Measurements from ENCODE around the gene NXNL2.

The NXNL2 gene

DNA sequence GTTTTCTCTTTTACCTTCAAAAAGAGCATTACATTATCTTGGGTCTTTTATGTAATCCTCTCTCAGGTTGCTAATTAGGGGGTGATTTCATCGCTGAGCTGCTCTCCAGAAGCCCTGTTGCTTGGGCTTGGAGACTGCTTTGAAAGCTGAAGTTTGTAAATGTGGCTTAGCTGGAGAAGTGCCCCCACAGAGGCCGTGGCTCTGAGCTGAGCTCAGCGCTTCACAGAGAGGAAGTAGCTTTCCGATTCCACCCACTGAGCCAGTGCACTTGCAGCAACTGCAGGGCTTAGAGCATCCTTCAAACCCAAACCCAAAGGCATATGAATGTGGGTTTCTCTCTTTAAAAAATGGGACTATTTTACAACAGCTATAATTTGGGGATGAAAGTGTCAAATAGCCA is 13.7 kb upstream of the NXNL2 start:
- TF ChIP-seq CTCF (IDR thresholded peaks at IDR 0.05; ENCODE audit: control insufficient read depth, extremely low read depth, insufficient read depth) = no peak
- no peak overlapping the region for H3K4me3 ChIP-seq (ENCODE audit: low read depth, low read length)
- no peak for DNase-seq (ENCODE audit: low read depth)

- TF ChIP-seq CTCF (IDR thresholded peaks at IDR 0.05; ENCODE audit: control insufficient read depth, extremely low read depth, insufficient read depth) = no peak
These were observed 12.6 kb upstream of the NXNL2 start for GRCh38 chr9:88522360-88522759.

GRCh38 chr9:88523056-88523455 is 11.9 kb upstream of the NXNL2 start:
- no peak overlapping the region for H3K4me3 ChIP-seq (ENCODE audit: low read depth, low read length)
- DNase-seq (ENCODE audit: low read depth) = no peak
- TF ChIP-seq CTCF (IDR thresholded peaks at IDR 0.05; ENCODE audit: control insufficient read depth, extremely low read depth, insufficient read depth) = no peak

More at GRCh38 chr9:88522360-88522759, 12.6 kb upstream of the NXNL2 start:
- H3K4me3 ChIP-seq (ENCODE audit: low read depth, low read length) = no peak overlapping the region
- DNase-seq (ENCODE audit: low read depth) = no peak

GRCh38 chr9:88524911-88525310 is 10.1 kb upstream of the NXNL2 start:
- no peak overlapping the region for H3K4me3 ChIP-seq (ENCODE audit: low read depth, low read length)
- DNase-seq (ENCODE audit: low read depth) = no peak
- TF ChIP-seq CTCF (IDR thresholded peaks at IDR 0.05; ENCODE audit: control insufficient read depth, extremely low read depth, insufficient read depth) = no peak

GRCh38 chr9:88527618-88528017 is 7.4 kb upstream of the NXNL2 start:
- no peak for DNase-seq (ENCODE audit: low read depth)
- no peak for TF ChIP-seq CTCF (IDR thresholded peaks at IDR 0.05; ENCODE audit: control insufficient read depth, extremely low read depth, insufficient read depth)
- no peak overlapping the region for H3K4me3 ChIP-seq (ENCODE audit: low read depth, low read length)

GRCh38 chr9:88528080-88528790 is 6.7 kb upstream of the NXNL2 start:
- H3K4me3 ChIP-seq (ENCODE audit: low read depth, low read length) = no peak overlapping the region
- no peak for TF ChIP-seq CTCF (IDR thresholded peaks at IDR 0.05; ENCODE audit: control insufficient read depth, extremely low read depth, insufficient read depth)
- no peak for DNase-seq (ENCODE audit: low read depth)

- no peak for TF ChIP-seq CTCF (IDR thresholded peaks at IDR 0.05; ENCODE audit: control insufficient read depth, extremely low read depth, insufficient read depth)
- no peak overlapping the region for H3K4me3 ChIP-seq (ENCODE audit: low read depth, low read length)
- no peak for DNase-seq (ENCODE audit: low read depth)
These were observed 5.5 kb upstream of the NXNL2 start for GRCh38 chr9:88529496-88529895.
